Astrocyte (in vitro differentiated cells and primary cell): ENCODE measurements around the gene SYNDIG1L. TPM values are rescaled to one million over a fixed set of nuclear protein-coding genes. Genes with fewer than 3 reads are reported as not detected.
A peak's percentile ranks its signal among the peaks of the same experiment; 100 is the strongest.

ENCODE experiments used
- DNase-seq: peaks from one replicate; pipeline ENCODE4 v3.0.0-alpha.2; 2010; ENCODE audit warnings: low read depth
- FAIRE-seq: peaks from 2 replicates; lab custom pipeline; 2011; peaks lifted over from hg19 to GRCh38; lab: Jason Lieb, UNC
- H2AFZ ChIP-seq: 2 replicates; pipeline ENCODE4 v1.6.0; 2012; ENCODE audit warnings: low read depth, low read length, inconsistent platforms
- H3K27ac ChIP-seq: 2 replicates; pipeline ENCODE4 v1.5.1; 2011; ENCODE audit warnings: low read depth, low read length, inconsistent platforms
- H3K27me3 ChIP-seq: 2 replicates; pipeline ENCODE4 v1.6.0; 2011; ENCODE audit warnings: low read length, inconsistent platforms; ENCODE audit not compliant: insufficient read depth
- H3K36me3 ChIP-seq: 2 replicates; pipeline ENCODE4 v1.5.1; 2011; ENCODE audit warnings: low read length, inconsistent platforms; ENCODE audit not compliant: insufficient read depth
- H3K4me1 ChIP-seq: 2 replicates; pipeline ENCODE4 v1.5.1; 2011; ENCODE audit warnings: low read length, inconsistent platforms; ENCODE audit not compliant: insufficient read depth
- H3K4me2 ChIP-seq: 2 replicates; pipeline ENCODE4 v1.6.0; 2012; ENCODE audit warnings: low read length, inconsistent platforms
- H3K4me3 ChIP-seq: 2 replicates; pipeline ENCODE4 v1.5.1; 2011; ENCODE audit warnings: low read depth, mild to moderate bottlenecking, low read length, inconsistent platforms; ENCODE audit not compliant: insufficient read depth
- H3K79me2 ChIP-seq: 2 replicates; pipeline ENCODE4 v1.6.0; 2012; ENCODE audit warnings: mild to moderate bottlenecking, low read length, inconsistent platforms; ENCODE audit not compliant: insufficient read depth
- H3K9ac ChIP-seq: 2 replicates; pipeline ENCODE4 v1.6.0; 2012; ENCODE audit warnings: mild to moderate bottlenecking, low read length, inconsistent platforms
- H3K9me3 ChIP-seq: 2 replicates; pipeline ENCODE4 v1.5.1; 2012; ENCODE audit warnings: low read depth, mild to moderate bottlenecking, low read length, inconsistent platforms; ENCODE audit not compliant: insufficient read depth
- H4K20me1 ChIP-seq: 2 replicates; pipeline ENCODE4 v1.6.0; 2012; ENCODE audit warnings: low read length, inconsistent platforms; ENCODE audit not compliant: insufficient read depth
- H3K27ac Mint-ChIP-seq: one replicate; pipeline ENCODE4 v1.8.0; 2021; ENCODE audit warnings: mild to moderate bottlenecking, mixed read lengths; ENCODE audit not compliant: unreplicated experiment
- H3K27me3 Mint-ChIP-seq: one replicate; pipeline ENCODE4 v1.8.0; 2021; ENCODE audit warnings: low read depth, mixed read lengths; ENCODE audit not compliant: unreplicated experiment
- H3K36me3 Mint-ChIP-seq: one replicate; pipeline ENCODE4 v1.8.0; 2021; ENCODE audit warnings: low read depth, mixed read lengths; ENCODE audit not compliant: unreplicated experiment
- H3K4me1 Mint-ChIP-seq: one replicate; pipeline ENCODE4 v1.8.0; 2021; ENCODE audit warnings: low read depth, mixed read lengths; ENCODE audit not compliant: unreplicated experiment
- H3K4me3 Mint-ChIP-seq: one replicate; pipeline ENCODE4 v1.8.0; 2021; ENCODE audit warnings: mild to moderate bottlenecking, moderate library complexity, mixed read lengths; ENCODE audit not compliant: unreplicated experiment
- H3K9me3 Mint-ChIP-seq: one replicate; pipeline ENCODE4 v1.8.0; 2021; ENCODE audit warnings: mild to moderate bottlenecking, mixed read lengths; ENCODE audit not compliant: unreplicated experiment
- CTCF ChIP-seq: IDR thresholded peaks from 2 replicates; pipeline ENCODE4 v1.5.1; 2011; ENCODE audit warnings: low read depth, mild to moderate bottlenecking, inconsistent platforms, low read length, moderate library complexity; ENCODE audit not compliant: insufficient read depth
- EZH2 ChIP-seq: IDR thresholded peaks from 2 replicates; pipeline ENCODE4 v1.6.1; 2012; ENCODE audit warnings: mild to moderate bottlenecking, low read length, inconsistent platforms; ENCODE audit not compliant: insufficient read depth
- total RNA-seq: library from RNA; stranded (reverse); gene quantifications from 2 replicates; pipeline ENCODE4 v1.2.1, GENCODE V29; 2021

The SYNDIG1L gene
- total RNA-seq, 1 donor from 2014 or later, result not detected

DNA sequence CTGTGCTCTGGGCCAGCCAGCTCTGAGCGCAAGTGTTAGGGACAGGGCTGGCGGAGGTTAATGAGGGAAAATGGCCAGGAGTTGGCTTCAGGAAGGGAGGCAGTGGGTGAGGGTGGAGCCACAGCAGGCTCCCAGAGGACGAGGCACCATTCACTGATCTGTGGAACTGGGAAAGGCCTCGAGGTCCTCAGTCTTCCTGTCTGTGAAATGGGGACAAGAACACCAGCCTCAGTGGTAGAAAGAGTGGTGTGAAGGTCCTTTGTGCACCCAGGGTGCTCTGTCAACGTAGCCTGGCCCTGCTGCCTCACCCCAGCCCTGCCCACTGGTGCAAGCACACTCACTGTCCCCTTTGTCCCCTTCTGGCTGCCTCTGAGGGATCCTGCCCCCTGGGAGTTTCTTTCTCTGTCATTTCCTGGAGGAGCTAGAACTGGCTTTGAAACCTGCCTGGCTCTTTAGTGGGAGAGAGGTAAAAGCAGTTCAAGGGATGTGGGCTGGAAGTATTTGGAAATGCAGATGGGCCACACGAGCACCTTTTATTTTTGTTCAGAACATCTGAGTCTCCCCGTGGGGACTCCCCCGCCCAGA lies 25.0 kb downstream of the SYNDIG1L start:
- H3K4me3 Mint-ChIP-seq, result no peak overlapping the region
- no peaks in the 10 kb centered on the region for H3K9me3 ChIP-seq
- peak overlapping the region; percentile 36 for H3K4me2 ChIP-seq
- H3K36me3 ChIP-seq, result no peaks in the 10 kb centered on the region
- peaks cover 4% of the 10 kb centered on the region for H3K4me1 ChIP-seq
- H3K79me2 ChIP-seq, result no peaks in the 10 kb centered on the region
- H3K4me3 ChIP-seq, result no peak overlapping the region
- H3K27me3 Mint-ChIP-seq, result peaks cover 65% of the 10 kb centered on the region
- H4K20me1 ChIP-seq, result no peaks in the 10 kb centered on the region
- H3K4me1 Mint-ChIP-seq, result peaks cover 7% of the 10 kb centered on the region
- no peak for TF ChIP-seq CTCF
- no peak for TF ChIP-seq EZH2
- no peaks in the 10 kb centered on the region for H3K36me3 Mint-ChIP-seq
- H3K9ac ChIP-seq, result no peak overlapping the region
- no peak for DNase-seq
- H2AFZ ChIP-seq, result no peak overlapping the region
- FAIRE-seq, result no peak
- no peaks in the 10 kb centered on the region for H3K9me3 Mint-ChIP-seq
- H3K27ac ChIP-seq, result no peak overlapping the region
- H3K27me3 ChIP-seq, result peaks cover 41% of the 10 kb centered on the region
- H3K27ac Mint-ChIP-seq, result no peak overlapping the region

DNA sequence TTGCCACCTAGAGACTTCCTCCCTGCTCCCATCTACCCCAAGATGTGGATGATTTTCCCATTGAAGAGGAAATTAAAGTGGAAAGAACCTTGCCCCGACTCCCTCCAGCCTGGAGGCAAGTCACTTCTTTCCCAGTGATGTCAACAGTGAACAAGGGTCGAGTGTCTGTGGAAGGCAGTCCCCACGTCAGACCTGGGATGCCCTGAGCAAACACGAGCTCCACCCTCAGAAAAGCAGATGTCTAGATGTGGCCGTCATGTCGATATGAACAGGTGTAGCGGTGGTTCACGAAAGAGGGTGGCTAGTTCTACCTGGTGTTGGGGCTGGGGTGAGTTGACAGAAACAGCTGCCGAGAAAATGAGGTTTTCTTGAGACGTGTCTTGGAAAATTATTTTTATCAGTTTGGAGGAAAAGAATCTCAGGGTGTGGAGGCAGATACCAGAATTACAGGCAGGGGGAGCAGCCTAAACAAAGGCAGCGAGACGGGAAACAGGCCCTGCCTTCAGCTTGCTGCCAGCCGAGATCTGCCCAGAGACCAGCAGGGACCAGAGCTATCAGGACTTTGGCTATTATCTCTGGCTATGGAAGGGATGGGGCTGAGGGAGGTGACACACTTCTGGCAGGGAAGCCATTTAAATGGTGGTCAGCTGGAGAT lies 25.9 kb downstream of the SYNDIG1L start:
- Histone ChIP-seq H3K79me2 (no peaks in the 10 kb centered on the region), H3K4me2 (no peak overlapping the region), H3K27me3 (peaks cover 46% of the 10 kb centered on the region), H3K4me1 (peaks cover 4% of the 10 kb centered on the region), H2AFZ (no peak overlapping the region), H3K9ac (no peak overlapping the region), H3K4me3 (no peak overlapping the region), H4K20me1 (no peaks in the 10 kb centered on the region), H3K36me3 (no peaks in the 10 kb centered on the region), H3K27ac (no peak overlapping the region), H3K9me3 (no peaks in the 10 kb centered on the region)
- H3K27me3 Mint-ChIP-seq, result peaks cover 59% of the 10 kb centered on the region
- no peaks in the 10 kb centered on the region for H3K36me3 Mint-ChIP-seq
- H3K9me3 Mint-ChIP-seq, result no peaks in the 10 kb centered on the region
- no peak overlapping the region for H3K27ac Mint-ChIP-seq
- no peak for FAIRE-seq
- TF ChIP-seq EZH2, result no peak
- TF ChIP-seq CTCF, result no peak
- no peak for DNase-seq
- H3K4me3 Mint-ChIP-seq, result no peak overlapping the region
- H3K4me1 Mint-ChIP-seq, result peaks cover 7% of the 10 kb centered on the region

DNA sequence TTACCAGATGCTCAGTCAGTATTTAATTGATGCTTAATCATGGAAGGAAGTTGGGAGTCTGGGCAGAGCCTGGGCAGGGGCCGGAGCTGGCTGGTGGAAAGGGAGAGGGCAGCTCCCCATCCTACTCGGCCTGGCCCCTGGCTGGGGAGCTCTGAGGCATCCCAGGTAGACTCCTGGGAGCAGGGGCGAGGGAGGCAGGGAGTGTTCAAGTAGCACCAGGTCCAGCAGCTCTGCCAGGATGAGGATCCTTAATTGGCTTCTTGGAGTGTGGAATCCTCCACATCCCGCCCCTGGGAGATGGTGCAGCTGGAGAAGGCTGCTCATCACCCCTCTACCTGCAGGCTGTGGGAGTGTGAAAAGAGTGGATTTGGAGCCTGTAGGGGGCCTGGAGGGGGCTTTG lies 30.9 kb downstream of the SYNDIG1L start:
- H4K20me1 ChIP-seq, result no peaks in the 10 kb centered on the region
- Mint-ChIP-seq H3K4me3 (no peak overlapping the region), H3K27ac (no peak overlapping the region), H3K27me3 (peaks cover 43% of the 10 kb centered on the region), H3K36me3 (peaks cover 3% of the 10 kb centered on the region), H3K4me1 (peaks cover 8% of the 10 kb centered on the region), H3K9me3 (no peaks in the 10 kb centered on the region)
- H2AFZ ChIP-seq, result no peak overlapping the region
- no peaks in the 10 kb centered on the region for H3K36me3 ChIP-seq
- H3K79me2 ChIP-seq, result no peaks in the 10 kb centered on the region
- TF ChIP-seq EZH2 (no peak), CTCF (no peak)
- no peaks in the 10 kb centered on the region for H3K9me3 ChIP-seq
- peaks cover 40% of the 10 kb centered on the region for H3K27me3 ChIP-seq
- no peak overlapping the region for H3K4me3 ChIP-seq
- no peak overlapping the region for H3K27ac ChIP-seq
- no peaks in the 10 kb centered on the region for H3K4me1 ChIP-seq
- no peak overlapping the region for H3K4me2 ChIP-seq
- no peak for FAIRE-seq
- no peak overlapping the region for H3K9ac ChIP-seq
- no peak for DNase-seq
